Vagina (tissue), 2 donors: ENCODE results near the gene HSF5. TPM values are rescaled to one million over a fixed set of nuclear protein-coding genes. Genes with fewer than 3 reads are reported as not detected.

Experiments used
- DNase-seq, 2 donors: peaks; one replicate each; pipeline ENCODE4 v3.0.0-alpha.2; 2017; ENCODE audit errors: extremely low spot score in 2 of 2
- H3K27ac ChIP-seq: fragments of 200-600 bp; sonication (generic); one replicate; pipeline ENCODE4 v1.5.1; 2019
- H3K27me3 ChIP-seq: fragments of 200-600 bp; sonication (generic); one replicate; pipeline ENCODE4 v1.5.1; 2019
- H3K36me3 ChIP-seq, 2 donors: fragments of 200-600 bp; sonication (generic); one replicate each; pipeline ENCODE4 v1.5.1; 2017 to 2019
- H3K4me1 ChIP-seq: fragments of 200-600 bp; sonication (generic); one replicate; pipeline ENCODE4 v1.5.1; 2019
- H3K4me3 ChIP-seq, 2 donors: fragments of 200-600 bp; sonication (generic); 1 replicate in 1 of 2; 2 replicates in 1 of 2; pipeline ENCODE4 v1.5.1; 2016 to 2019
- H3K9me3 ChIP-seq: fragments of 200-600 bp; sonication (generic); one replicate; pipeline ENCODE4 v1.5.1; 2019
- CTCF ChIP-seq, 3 experiments: fragments of 450-650 bp in 2 of 3; fragments of 200-600 bp in 1 of 3; sonication (generic) in 1 of 3; IDR thresholded peaks; one replicate each; pipeline ENCODE4 v1.5.1; 2017 to 2019; ENCODE audit warnings: antibody characterized with exemption in 3 of 3, mild to moderate bottlenecking in 2 of 3, moderate library complexity in 2 of 3
- POLR2A ChIP-seq, 2 donors: fragments of 450-650 bp; IDR thresholded peaks; one replicate each; pipeline ENCODE4 v1.6.1; 2017; ENCODE audit warnings: antibody characterized with exemption in 2 of 2, mild to moderate bottlenecking in 2 of 2, moderate library complexity in 2 of 2
- POLR2AphosphoS5 ChIP-seq, 2 donors: sonication (generic); formaldehyde crosslinking; IDR thresholded peaks; one replicate each; pipeline ENCODE4 v1.9.0; 2017; ENCODE audit warnings: antibody characterized with exemption in 2 of 2, mild to moderate bottlenecking in 2 of 2, low read depth in 1 of 2; ENCODE audit not compliant: insufficient read depth in 1 of 2
- intact Hi-C: fragments of 100-400 bp; cut with DNase I; formaldehyde crosslinking; loops from one replicate; pipeline ENCODE4 v1.15.1; 2023
- total RNA-seq: library from RNA; depleted of rRNA; stranded (reverse); fragments of >200 nt; gene quantifications from one replicate; pipeline ENCODE4 v1.2.3, GENCODE V29; 2016

Gene HSF5
- total RNA-seq, 1 donor from 2014 or later: 0.25 TPM

DNA sequence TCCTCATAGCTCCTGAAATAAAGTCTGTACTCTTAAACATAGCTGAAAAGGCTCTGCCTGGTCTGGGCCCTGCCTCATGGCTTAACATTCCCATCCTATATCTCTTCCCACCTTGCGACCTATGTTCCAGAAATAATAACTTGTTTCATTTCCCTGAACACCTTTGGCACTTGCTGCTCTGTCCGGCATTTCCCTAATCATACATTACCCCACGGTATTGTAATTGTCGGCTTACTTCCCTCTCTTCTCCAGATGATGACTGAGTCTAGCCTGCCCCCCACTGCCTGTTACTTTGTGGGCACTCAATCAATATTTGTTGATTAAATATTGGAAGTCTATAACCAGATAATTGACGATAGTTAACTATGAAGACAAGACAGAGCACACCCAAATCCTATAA lies 113.0 kb downstream of the HSF5 start:
- H3K9me3 ChIP-seq: no peaks in the 10 kb centered on the region
- H3K36me3 ChIP-seq: no peaks in the 10 kb centered on the region
- H3K27me3 ChIP-seq: no peaks in the 10 kb centered on the region
- no peak overlapping the region for H3K4me3 ChIP-seq
- TF ChIP-seq POLR2AphosphoS5 (IDR thresholded peaks at IDR 0.05; ENCODE audit: insufficient read depth in 1 of 2, low read depth in 1 of 2): no peak
- no peak for TF ChIP-seq CTCF (IDR thresholded peaks at IDR 0.05)
- TF ChIP-seq POLR2A (IDR thresholded peaks at IDR 0.05): no peak
- H3K27ac ChIP-seq: no peak overlapping the region
- no peaks in the 10 kb centered on the region for H3K4me1 ChIP-seq
- intact Hi-C loops: no loop called here
- DNase-seq: no peak

- no peaks in the 10 kb centered on the region for H3K36me3 ChIP-seq
- TF ChIP-seq POLR2A (IDR thresholded peaks at IDR 0.05): no peak
- no peak for TF ChIP-seq CTCF (IDR thresholded peaks at IDR 0.05)
- no peak for TF ChIP-seq POLR2AphosphoS5 (IDR thresholded peaks at IDR 0.05; ENCODE audit: insufficient read depth in 1 of 2, low read depth in 1 of 2)
- no peak overlapping the region for H3K27ac ChIP-seq
- no peak overlapping the region for H3K4me3 ChIP-seq
- H3K9me3 ChIP-seq: no peaks in the 10 kb centered on the region
- H3K27me3 ChIP-seq: no peaks in the 10 kb centered on the region
- H3K4me1 ChIP-seq: no peaks in the 10 kb centered on the region
- DNase-seq: no peak
- intact Hi-C loops: no loop called here
Measured at GRCh38 chr17:58373923-58374322, 114.3 kb downstream of the HSF5 start.

DNA sequence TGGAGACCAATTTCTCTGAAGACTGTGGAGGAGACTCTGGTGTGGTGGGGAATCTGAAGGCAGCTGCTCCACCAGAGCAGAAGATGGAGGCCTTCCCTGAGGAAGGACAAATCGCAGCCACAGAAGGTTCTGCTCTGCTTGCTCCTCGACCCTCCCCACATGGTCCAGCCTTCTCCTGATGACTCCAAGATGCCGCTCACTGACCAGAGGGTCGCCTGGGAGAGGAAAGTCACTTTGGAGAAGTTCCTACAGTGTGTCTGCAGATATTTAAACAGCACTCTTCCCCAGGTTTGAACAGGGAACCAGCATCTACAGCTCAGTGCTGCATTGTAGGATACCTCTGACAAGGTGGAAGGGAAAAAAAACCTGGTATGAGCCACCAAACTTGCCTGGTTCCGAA lies 115.2 kb downstream of the HSF5 start:
- no peak overlapping the region for H3K27ac ChIP-seq
- H3K27me3 ChIP-seq: no peaks in the 10 kb centered on the region
- H3K36me3 ChIP-seq: no peaks in the 10 kb centered on the region
- intact Hi-C loops: no loop called here
- no peaks in the 10 kb centered on the region for H3K9me3 ChIP-seq
- no peaks in the 10 kb centered on the region for H3K4me1 ChIP-seq
- TF ChIP-seq POLR2A (IDR thresholded peaks at IDR 0.05) (no peak), POLR2AphosphoS5 (IDR thresholded peaks at IDR 0.05; ENCODE audit: insufficient read depth in 1 of 2, low read depth in 1 of 2) (no peak), CTCF (IDR thresholded peaks at IDR 0.05) (no peak)
- H3K4me3 ChIP-seq: no peak overlapping the region
- no peak for DNase-seq

DNA sequence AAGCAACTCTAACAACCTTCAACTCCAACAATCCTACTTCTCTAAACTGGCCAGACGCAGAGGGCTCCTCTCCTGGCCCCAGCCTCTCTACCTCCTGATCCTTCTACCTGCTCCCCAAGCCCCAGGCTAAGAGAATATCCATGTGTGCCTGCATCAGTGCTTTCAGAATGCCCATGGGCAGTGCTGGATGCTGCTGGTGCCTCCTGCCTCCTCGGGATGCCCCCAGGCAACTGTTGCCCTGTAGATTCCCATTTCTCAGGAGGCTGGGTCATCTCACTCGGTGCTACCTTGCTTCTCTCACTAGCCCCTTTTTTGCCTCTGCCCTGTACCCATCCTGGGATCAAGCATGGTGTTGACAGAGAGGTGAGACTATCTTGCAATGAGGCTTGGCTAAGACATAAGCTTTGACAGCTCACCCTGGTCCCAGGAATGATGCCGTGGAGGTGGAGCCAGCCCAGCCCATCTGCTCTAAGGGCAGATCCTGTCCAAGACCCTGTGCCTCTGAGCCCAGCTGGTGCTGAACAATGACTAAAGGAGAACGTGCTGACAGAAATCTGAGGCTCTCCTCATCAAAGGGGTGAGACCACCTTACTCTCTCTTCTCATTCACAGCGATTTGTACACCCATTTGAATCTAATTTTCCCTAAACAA lies 116.8 kb downstream of the HSF5 start:
- Histone ChIP-seq H3K36me3 (no peaks in the 10 kb centered on the region), H3K27ac (no peak overlapping the region), H3K4me1 (no peaks in the 10 kb centered on the region), H3K9me3 (no peaks in the 10 kb centered on the region), H3K4me3 (no peak overlapping the region), H3K27me3 (no peaks in the 10 kb centered on the region)
- no peak for TF ChIP-seq POLR2A (IDR thresholded peaks at IDR 0.05)
- TF ChIP-seq POLR2AphosphoS5 (IDR thresholded peaks at IDR 0.05; ENCODE audit: insufficient read depth in 1 of 2, low read depth in 1 of 2): no peak
- TF ChIP-seq CTCF (IDR thresholded peaks at IDR 0.05): no peak
- intact Hi-C loops: no loop called here
- no peak for DNase-seq

GRCh38 chr17:58370716-58371115 lies 117.5 kb downstream of the HSF5 start:
- Histone ChIP-seq H3K36me3 (no peaks in the 10 kb centered on the region), H3K27ac (no peak overlapping the region), H3K4me3 (no peak overlapping the region), H3K9me3 (no peaks in the 10 kb centered on the region), H3K27me3 (no peaks in the 10 kb centered on the region), H3K4me1 (no peaks in the 10 kb centered on the region)
- intact Hi-C loops: no loop called here
- TF ChIP-seq CTCF (IDR thresholded peaks at IDR 0.05) (no peak), POLR2A (IDR thresholded peaks at IDR 0.05) (no peak), POLR2AphosphoS5 (IDR thresholded peaks at IDR 0.05; ENCODE audit: insufficient read depth in 1 of 2, low read depth in 1 of 2) (no peak)
- DNase-seq: peak in 1 of 2 donors; percentile 77
